Tibial artery (tissue), 4 donors: ENCODE measurements around the gene THAP5.
"Not testable (repeated sequence)": the region's sequence is repeated elsewhere in the genome, so short reads cannot be mapped to it uniquely, and the experiment has no call there.

ENCODE experiments used
- DNase-seq, 2 donors: peaks; one replicate each; pipeline ENCODE4 v3.0.0-alpha.2; 2019
- H3K27ac ChIP-seq, 2 donors: fragments of 200-600 bp; sonication (generic) in 1 of 2; 1 replicate in 1 of 2; 2 replicates in 1 of 2; pipeline ENCODE4 v1.5.1; 2018 to 2019; ENCODE audit warnings: mild to moderate bottlenecking in 1 of 2
- H3K27me3 ChIP-seq, 2 donors: fragments of 200-600 bp; sonication (generic) in 1 of 2; one replicate each; pipeline versions ENCODE4 v1.5.1 to v1.6.0; 2016 to 2019
- H3K36me3 ChIP-seq, 3 donors: fragments of 200-600 bp; sonication (generic) in 2 of 3; one replicate each; pipeline ENCODE4 v1.5.1; 2016 to 2019; ENCODE audit warnings: mild to moderate bottlenecking in 2 of 3
- H3K4me1 ChIP-seq, 4 donors: fragments of 200-600 bp; sonication (generic) in 2 of 4; 1 replicate in 3 of 4; 2 replicates in 1 of 4; pipeline ENCODE4 v1.5.1; 2016 to 2019
- H3K4me3 ChIP-seq, 2 donors: fragments of 200-600 bp; sonication (generic) in 1 of 2; 1 replicate in 1 of 2; 2 replicates in 1 of 2; pipeline ENCODE4 v1.5.1; 2018 to 2019; ENCODE audit warnings: mild to moderate bottlenecking in 2 of 2
- H3K9me3 ChIP-seq, 3 donors: fragments of 200-600 bp; sonication (generic) in 1 of 3; one replicate each; pipeline ENCODE4 v1.5.1; 2016 to 2019
- CTCF ChIP-seq, 2 experiments: fragments of 200-600 bp in 1 of 2; fragments of 450-650 bp in 1 of 2; IDR thresholded peaks; one replicate each; pipeline ENCODE4 v1.5.1; 2017 to 2019; ENCODE audit warnings: antibody characterized with exemption in 2 of 2, mild to moderate bottlenecking in 1 of 2, moderate library complexity in 1 of 2
- intact Hi-C: fragments of 100-400 bp; cut with DNase I; formaldehyde crosslinking; loops from one replicate; pipeline ENCODE4 v1.15.0; 2023; ENCODE audit warnings: low total_unique reads

THAP5 gene

GRCh38 chr7:108559253-108559652 is 10.3 kb downstream of the THAP5 start:
- no peak overlapping the region for H3K4me3 ChIP-seq
- no peaks in the 10 kb centered on the region for H3K27me3 ChIP-seq
- no peaks in the 10 kb centered on the region for H3K4me1 ChIP-seq
- TF ChIP-seq CTCF (IDR thresholded peaks at IDR 0.05), result no peak
- peaks cover 2 to 13% (median 6%) of the 10 kb centered on the region in 3 donors for H3K36me3 ChIP-seq
- H3K27ac ChIP-seq, result no peak overlapping the region
- DNase-seq, result no peak
- intact Hi-C loops, result no loop called here
- H3K9me3 ChIP-seq, result peaks cover 3 to 24% (median 22%) of the 10 kb centered on the region in 3 donors

- peaks cover 0 to 10% (median 0%) of the 10 kb centered on the region in 3 donors for H3K36me3 ChIP-seq
- DNase-seq, result no peak
- H3K4me3 ChIP-seq, result no peak overlapping the region
- no peaks in the 10 kb centered on the region for H3K4me1 ChIP-seq
- intact Hi-C loops, result no loop called here
- no peak for TF ChIP-seq CTCF (IDR thresholded peaks at IDR 0.05)
- H3K27ac ChIP-seq, result no peak overlapping the region
- H3K9me3 ChIP-seq, result peaks cover 3 to 24% (median 22%) of the 10 kb centered on the region in 3 donors
- no peaks in the 10 kb centered on the region for H3K27me3 ChIP-seq
Observed at GRCh38 chr7:108557617-108558016, 11.9 kb downstream of the THAP5 start.

- peaks cover 0 to 10% (median 0%) of the 10 kb centered on the region in 3 donors for H3K36me3 ChIP-seq
- no peaks in the 10 kb centered on the region for H3K4me1 ChIP-seq
- H3K27me3 ChIP-seq, result no peaks in the 10 kb centered on the region
- H3K27ac ChIP-seq, result no peak overlapping the region
- peaks cover 3 to 24% (median 22%) of the 10 kb centered on the region in 3 donors for H3K9me3 ChIP-seq
- no peak overlapping the region for H3K4me3 ChIP-seq
- intact Hi-C loops, result no loop called here
- DNase-seq, result no peak
- no peak for TF ChIP-seq CTCF (IDR thresholded peaks at IDR 0.05)
Observed at GRCh38 chr7:108557191-108557590, 12.3 kb downstream of the THAP5 start.

DNA sequence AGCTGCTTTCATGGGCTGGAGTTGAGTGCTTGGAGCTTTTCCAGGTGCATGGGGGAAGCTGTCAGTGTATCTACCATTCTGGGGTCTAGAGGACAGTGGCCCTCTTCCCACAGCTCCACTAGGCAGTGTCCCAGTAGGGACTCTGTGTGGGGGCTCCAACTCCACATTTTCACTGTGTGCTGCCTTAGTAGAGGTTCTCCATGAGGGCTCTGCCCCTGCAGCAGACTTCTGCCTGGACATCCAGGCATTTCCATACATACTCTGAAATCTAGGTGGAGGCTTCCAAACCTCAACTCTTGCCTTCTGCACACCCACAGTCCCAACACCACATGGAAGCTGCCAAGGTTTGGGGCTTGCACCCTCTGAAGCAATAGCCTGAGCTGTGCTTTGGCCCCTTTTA is 12.8 kb downstream of the THAP5 start:
- intact Hi-C loops, H3K4me3 ChIP-seq, DNase-seq: not testable (repeated sequence)

GRCh38 chr7:108548141-108548896 is 21.2 kb downstream of the THAP5 start:
- H3K27me3 ChIP-seq, H3K4me3 ChIP-seq, H3K9me3 ChIP-seq, H3K36me3 ChIP-seq, DNase-seq, H3K4me1 ChIP-seq, H3K27ac ChIP-seq, intact Hi-C loops: not testable (repeated sequence)

More for the DNA sequence above, 12.8 kb downstream of the THAP5 start:
- not testable (repeated sequence) for H3K4me1 ChIP-seq, H3K27me3 ChIP-seq, H3K36me3 ChIP-seq, H3K27ac ChIP-seq
- H3K9me3 ChIP-seq, result peaks cover 3 to 24% (median 22%) of the 10 kb centered on the region in 3 donors

GRCh38 chr7:108541478-108541877 is 28.0 kb downstream of the THAP5 start:
- Histone ChIP-seq H3K27me3 (no peaks in the 10 kb centered on the region), H3K4me3 (no peak overlapping the region), H3K4me1 (no peaks in the 10 kb centered on the region), H3K27ac (no peak overlapping the region), H3K9me3 (no peaks in the 10 kb centered on the region), H3K36me3 (no peaks in the 10 kb centered on the region)
- DNase-seq, result no peak
- no peak for TF ChIP-seq CTCF (IDR thresholded peaks at IDR 0.05)
- intact Hi-C loops, result no loop called here

DNA sequence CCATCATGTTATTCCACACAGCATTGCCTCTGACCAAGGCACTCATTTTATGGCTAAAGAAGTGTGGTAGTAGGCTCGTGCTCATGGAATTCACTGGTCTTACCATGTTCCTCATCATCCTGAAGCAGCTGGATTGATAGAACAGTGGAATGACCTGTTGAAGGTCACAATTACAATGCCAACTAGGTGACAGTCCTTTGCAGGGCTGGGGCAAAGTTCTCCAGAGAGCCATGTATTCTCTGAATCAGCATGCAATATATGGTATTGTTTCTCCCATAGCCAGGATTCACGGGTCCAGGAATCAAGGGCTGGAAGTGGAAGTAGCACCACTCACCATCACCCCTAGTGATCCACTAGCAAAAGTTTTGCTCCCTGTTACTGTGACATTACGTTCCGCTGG is 30.8 kb downstream of the THAP5 start:
- H3K27me3 ChIP-seq, intact Hi-C loops, H3K27ac ChIP-seq, DNase-seq, H3K4me1 ChIP-seq, H3K9me3 ChIP-seq, H3K36me3 ChIP-seq, H3K4me3 ChIP-seq: not testable (repeated sequence)

DNA sequence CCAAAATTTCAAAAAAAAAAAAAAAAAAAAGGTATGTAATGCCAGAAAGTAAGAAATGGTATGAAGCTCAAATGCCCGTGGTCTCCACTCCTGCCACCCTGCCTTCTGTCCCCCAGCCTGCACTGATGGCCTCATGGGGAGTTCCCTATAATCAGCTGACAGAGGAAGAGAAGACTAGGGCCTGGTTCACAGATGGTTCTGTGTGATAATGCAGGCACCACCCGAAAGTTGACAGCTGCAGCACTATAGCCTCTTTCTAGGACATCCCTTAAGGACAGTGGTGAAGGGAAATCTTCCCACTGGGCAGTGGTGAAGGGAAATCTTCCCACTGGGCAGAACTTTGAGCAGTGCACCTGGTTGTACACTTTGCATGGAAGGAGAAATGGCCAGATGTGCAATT is 31.3 kb downstream of the THAP5 start:
- H3K27me3 ChIP-seq, intact Hi-C loops, H3K27ac ChIP-seq, H3K9me3 ChIP-seq, H3K36me3 ChIP-seq, H3K4me3 ChIP-seq, H3K4me1 ChIP-seq, DNase-seq: not testable (repeated sequence)
